ENCODE results near the gene GP9.

Gene GP9

DNA sequence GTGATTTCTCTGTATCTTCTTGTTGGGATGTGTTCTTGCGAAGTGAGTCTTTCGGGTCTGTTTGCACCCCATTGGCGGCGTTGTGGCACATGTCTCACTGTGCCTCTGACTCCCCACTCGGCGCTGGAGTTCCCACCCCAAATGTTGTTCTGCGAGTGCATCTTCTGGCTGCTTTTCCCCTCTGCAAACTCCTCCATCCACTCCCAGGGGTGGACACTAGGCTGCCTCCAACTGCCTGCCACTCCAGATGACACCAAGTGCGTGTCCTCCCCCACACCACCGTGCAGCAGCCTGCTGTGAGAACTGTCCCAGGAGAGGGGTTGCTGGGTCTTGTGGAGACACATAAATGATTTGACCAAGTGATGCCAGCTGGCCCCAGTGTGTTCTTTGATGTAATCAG, 41.8 kb upstream of the GP9 start:
- no peak overlapping the region for H3K4me3 ChIP-seq (ENCODE audit: low read length, poor library complexity, severe bottlenecking)
- H4K20me1 ChIP-seq (ENCODE audit: insufficient read depth, low read length, poor library complexity, severe bottlenecking) = no peaks in the 10 kb centered on the region
- no peak for TF ChIP-seq EZH2phosphoT487 (IDR thresholded peaks at IDR 0.05; ENCODE audit: borderline replicate concordance)
- TF ChIP-seq, protein P1, sequence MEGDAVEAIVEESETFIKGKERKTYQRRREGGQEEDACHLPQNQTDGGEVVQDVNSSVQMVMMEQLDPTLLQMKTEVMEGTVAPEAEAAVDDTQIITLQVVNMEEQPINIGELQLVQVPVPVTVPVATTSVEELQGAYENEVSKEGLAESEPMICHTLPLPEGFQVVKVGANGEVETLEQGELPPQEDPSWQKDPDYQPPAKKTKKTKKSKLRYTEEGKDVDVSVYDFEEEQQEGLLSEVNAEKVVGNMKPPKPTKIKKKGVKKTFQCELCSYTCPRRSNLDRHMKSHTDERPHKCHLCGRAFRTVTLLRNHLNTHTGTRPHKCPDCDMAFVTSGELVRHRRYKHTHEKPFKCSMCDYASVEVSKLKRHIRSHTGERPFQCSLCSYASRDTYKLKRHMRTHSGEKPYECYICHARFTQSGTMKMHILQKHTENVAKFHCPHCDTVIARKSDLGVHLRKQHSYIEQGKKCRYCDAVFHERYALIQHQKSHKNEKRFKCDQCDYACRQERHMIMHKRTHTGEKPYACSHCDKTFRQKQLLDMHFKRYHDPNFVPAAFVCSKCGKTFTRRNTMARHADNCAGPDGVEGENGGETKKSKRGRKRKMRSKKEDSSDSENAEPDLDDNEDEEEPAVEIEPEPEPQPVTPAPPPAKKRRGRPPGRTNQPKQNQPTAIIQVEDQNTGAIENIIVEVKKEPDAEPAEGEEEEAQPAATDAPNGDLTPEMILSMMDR (conservative IDR thresholded peaks at IDR 0.05; ENCODE audit: low read length) = no peak
- H3K9me3 ChIP-seq (ENCODE audit: insufficient read depth, low read depth, low read length) = no peaks in the 10 kb centered on the region
- H3K79me2 ChIP-seq (ENCODE audit: insufficient read depth, low read length) = no peaks in the 10 kb centered on the region
- H3K27me3 ChIP-seq (ENCODE audit: insufficient read depth, low read length, poor library complexity, severe bottlenecking) = no peaks in the 10 kb centered on the region
- no peak overlapping the region for H2AFZ ChIP-seq (ENCODE audit: low read length)
- H3K9me2 ChIP-seq (replicated peaks; ENCODE audit: low read depth, low read length) = no peaks in the 10 kb centered on the region
- peaks cover 16% of the 10 kb centered on the region; the same call in 1 of the 2 replicates for H3F3A ChIP-seq (ENCODE audit: low read depth)
- no peaks in the 10 kb centered on the region for H3K36me3 ChIP-seq (ENCODE audit: insufficient read depth, low read length)
- H3K9ac ChIP-seq (ENCODE audit: low read depth, low read length, poor library complexity, severe bottlenecking) = no peak overlapping the region
- H3K4me1 ChIP-seq (ENCODE audit: insufficient read depth, low read length, poor library complexity, severe bottlenecking) = peaks cover 43% of the 10 kb centered on the region
- no peak overlapping the region for H3K4me2 ChIP-seq (ENCODE audit: low read depth, low read length, poor library complexity, severe bottlenecking)

DNA sequence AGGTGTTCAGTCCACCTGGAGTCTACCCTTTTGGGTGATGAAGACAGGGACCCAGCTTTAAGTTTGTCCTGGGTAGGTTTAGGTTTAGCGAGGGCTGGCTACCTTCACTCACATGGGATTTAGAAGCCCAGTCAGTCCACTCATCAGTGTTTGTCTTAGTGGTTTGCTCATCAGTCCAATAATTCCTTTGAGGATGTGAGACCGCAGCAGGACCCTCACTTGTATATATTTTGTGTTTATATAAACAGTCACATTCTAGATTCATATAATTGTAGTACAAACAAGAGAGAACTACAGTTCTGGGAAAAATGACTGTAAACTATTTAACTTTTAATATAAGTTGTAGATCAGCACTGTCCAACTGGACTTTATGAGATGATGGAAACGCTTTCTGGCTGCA, 41.3 kb upstream of the GP9 start:
- Histone ChIP-seq H3K27me3 (ENCODE audit: insufficient read depth, low read length, poor library complexity, severe bottlenecking) (no peaks in the 10 kb centered on the region), H3K79me2 (ENCODE audit: insufficient read depth, low read length) (no peaks in the 10 kb centered on the region), H3K9me3 (ENCODE audit: insufficient read depth, low read depth, low read length) (no peaks in the 10 kb centered on the region), H3K4me3 (ENCODE audit: low read length, poor library complexity, severe bottlenecking) (no peak overlapping the region), H3K4me1 (ENCODE audit: insufficient read depth, low read length, poor library complexity, severe bottlenecking) (peaks cover 38% of the 10 kb centered on the region), H3K9me2 (replicated peaks; ENCODE audit: low read depth, low read length) (no peaks in the 10 kb centered on the region), H3F3A (ENCODE audit: low read depth) (peaks cover 16% of the 10 kb centered on the region; the same call in 1 of the 2 replicates), H3K4me2 (ENCODE audit: low read depth, low read length, poor library complexity, severe bottlenecking) (no peak overlapping the region), H2AFZ (ENCODE audit: low read length) (no peak overlapping the region), H3K36me3 (ENCODE audit: insufficient read depth, low read length) (no peaks in the 10 kb centered on the region), H4K20me1 (ENCODE audit: insufficient read depth, low read length, poor library complexity, severe bottlenecking) (no peaks in the 10 kb centered on the region), H3K9ac (ENCODE audit: low read depth, low read length, poor library complexity, severe bottlenecking) (no peak overlapping the region)
- TF ChIP-seq EZH2phosphoT487 (IDR thresholded peaks at IDR 0.05; ENCODE audit: borderline replicate concordance) = no peak
- TF ChIP-seq, protein P1 (conservative IDR thresholded peaks at IDR 0.05; ENCODE audit: low read length) = no peak

GRCh38 chr3:129020691-129021090, 39.9 kb upstream of the GP9 start:
- Histone ChIP-seq H3K36me3 (ENCODE audit: insufficient read depth, low read length) (no peaks in the 10 kb centered on the region), H3K79me2 (ENCODE audit: insufficient read depth, low read length) (peaks cover 5% of the 10 kb centered on the region; the same call in 1 of the 2 replicates), H3K4me1 (ENCODE audit: insufficient read depth, low read length, poor library complexity, severe bottlenecking) (peaks cover 26% of the 10 kb centered on the region), H3K9ac (ENCODE audit: low read depth, low read length, poor library complexity, severe bottlenecking) (no peak overlapping the region), H3K4me3 (ENCODE audit: low read length, poor library complexity, severe bottlenecking) (no peak overlapping the region), H3K9me2 (replicated peaks; ENCODE audit: low read depth, low read length) (no peaks in the 10 kb centered on the region), H3F3A (ENCODE audit: low read depth) (peaks cover 11% of the 10 kb centered on the region; the same call in 1 of the 2 replicates), H2AFZ (ENCODE audit: low read length) (no peak overlapping the region), H3K27me3 (ENCODE audit: insufficient read depth, low read length, poor library complexity, severe bottlenecking) (no peaks in the 10 kb centered on the region), H3K9me3 (ENCODE audit: insufficient read depth, low read depth, low read length) (no peaks in the 10 kb centered on the region), H4K20me1 (ENCODE audit: insufficient read depth, low read length, poor library complexity, severe bottlenecking) (no peaks in the 10 kb centered on the region), H3K4me2 (ENCODE audit: low read depth, low read length, poor library complexity, severe bottlenecking) (no peak overlapping the region)
- TF ChIP-seq, protein P1 (conservative IDR thresholded peaks at IDR 0.05; ENCODE audit: low read length) = no peak
- no peak for TF ChIP-seq EZH2phosphoT487 (IDR thresholded peaks at IDR 0.05; ENCODE audit: borderline replicate concordance)

Measured in Loucy (cell line).